IPS-20b (cell line): ENCODE measurements around the gene JPH2.

Source experiments
- H3K27ac ChIP-seq: one replicate; pipeline ENCODE4 v1.5.1; 2013; ENCODE audit warnings: low read length
- H3K27me3 ChIP-seq: 2 replicates; pipeline ENCODE4 v1.6.1; 2013; ENCODE audit warnings: mild to moderate bottlenecking, low read length, inconsistent platforms; ENCODE audit not compliant: insufficient read depth
- H3K36me3 ChIP-seq: 2 replicates; pipeline ENCODE4 v1.6.1; 2013; ENCODE audit warnings: low read depth, mild to moderate bottlenecking, inconsistent platforms, low read length, moderate library complexity; ENCODE audit not compliant: insufficient read depth
- H3K4me1 ChIP-seq: 2 replicates; pipeline ENCODE4 v1.6.1; 2013; ENCODE audit warnings: mild to moderate bottlenecking, control low read depth, inconsistent platforms, low read length, moderate library complexity; ENCODE audit not compliant: insufficient read depth
- H3K4me3 ChIP-seq: 2 replicates; pipeline ENCODE4 v1.5.1; 2013; ENCODE audit warnings: mild to moderate bottlenecking, low read length, inconsistent platforms
- H3K9ac ChIP-seq: 2 replicates; pipeline ENCODE4 v1.6.1; 2013; ENCODE audit warnings: low read depth, mild to moderate bottlenecking, inconsistent platforms, low read length, moderate library complexity
- H3K9me3 ChIP-seq: 2 replicates; pipeline ENCODE4 v1.6.1; 2013; ENCODE audit warnings: mild to moderate bottlenecking, low read depth, low read length, inconsistent platforms; ENCODE audit not compliant: insufficient read depth

JPH2 gene

GRCh38 chr20:44171775-44172571, 15.0 kb downstream of the JPH2 start:
- H3K27ac ChIP-seq, result no peak overlapping the region
- H3K9me3 ChIP-seq, result no peaks in the 10 kb centered on the region
- no peaks in the 10 kb centered on the region for H3K36me3 ChIP-seq
- no peak overlapping the region for H3K4me3 ChIP-seq
- H3K9ac ChIP-seq, result no peak overlapping the region
- no peaks in the 10 kb centered on the region for H3K4me1 ChIP-seq
- no peaks in the 10 kb centered on the region for H3K27me3 ChIP-seq

GRCh38 chr20:44170816-44171410, 16.1 kb downstream of the JPH2 start:
- no peak overlapping the region for H3K4me3 ChIP-seq

GRCh38 chr20:44167736-44168135, 19.3 kb downstream of the JPH2 start:
- Histone ChIP-seq H3K27ac (no peak overlapping the region), H3K36me3 (no peaks in the 10 kb centered on the region), H3K9me3 (no peaks in the 10 kb centered on the region), H3K4me1 (no peaks in the 10 kb centered on the region), H3K4me3 (no peak overlapping the region), H3K9ac (no peak overlapping the region), H3K27me3 (no peaks in the 10 kb centered on the region)

More at GRCh38 chr20:44170816-44171410, 16.1 kb downstream of the JPH2 start:
- Histone ChIP-seq H3K27ac (no peak overlapping the region), H3K4me1 (no peaks in the 10 kb centered on the region), H3K36me3 (no peaks in the 10 kb centered on the region), H3K27me3 (no peaks in the 10 kb centered on the region), H3K9ac (no peak overlapping the region), H3K9me3 (no peaks in the 10 kb centered on the region)

- Histone ChIP-seq H3K4me3 (no peak overlapping the region), H3K9ac (no peak overlapping the region), H3K9me3 (no peaks in the 10 kb centered on the region), H3K27ac (no peak overlapping the region), H3K4me1 (no peaks in the 10 kb centered on the region), H3K36me3 (no peaks in the 10 kb centered on the region), H3K27me3 (no peaks in the 10 kb centered on the region)
Observed at GRCh38 chr20:44166477-44166876, 20.5 kb downstream of the JPH2 start.

GRCh38 chr20:44166008-44166407, 21.0 kb downstream of the JPH2 start:
- Histone ChIP-seq H3K9ac (no peak overlapping the region), H3K27ac (no peak overlapping the region), H3K4me1 (no peaks in the 10 kb centered on the region)

GRCh38 chr20:44160133-44160532, 26.9 kb downstream of the JPH2 start:
- H3K9ac ChIP-seq, result no peak overlapping the region
- H3K36me3 ChIP-seq, result no peaks in the 10 kb centered on the region
- H3K4me1 ChIP-seq, result no peaks in the 10 kb centered on the region
- H3K4me3 ChIP-seq, result no peak overlapping the region
- no peaks in the 10 kb centered on the region for H3K9me3 ChIP-seq
- no peak overlapping the region for H3K27ac ChIP-seq
- no peaks in the 10 kb centered on the region for H3K27me3 ChIP-seq

More at GRCh38 chr20:44166008-44166407, 21.0 kb downstream of the JPH2 start:
- Histone ChIP-seq H3K27me3 (no peaks in the 10 kb centered on the region), H3K9me3 (no peaks in the 10 kb centered on the region), H3K4me3 (no peak overlapping the region), H3K36me3 (no peaks in the 10 kb centered on the region)

- Histone ChIP-seq H3K9ac (no peak overlapping the region), H3K9me3 (no peaks in the 10 kb centered on the region), H3K36me3 (no peaks in the 10 kb centered on the region), H3K27ac (no peak overlapping the region), H3K4me1 (no peaks in the 10 kb centered on the region), H3K27me3 (no peaks in the 10 kb centered on the region), H3K4me3 (no peak overlapping the region)
Observed at GRCh38 chr20:44159711-44160110, 27.3 kb downstream of the JPH2 start.

GRCh38 chr20:44159125-44159524, 27.9 kb downstream of the JPH2 start:
- Histone ChIP-seq H3K27me3 (no peaks in the 10 kb centered on the region), H3K27ac (no peak overlapping the region), H3K4me1 (no peaks in the 10 kb centered on the region), H3K4me3 (no peak overlapping the region), H3K36me3 (no peaks in the 10 kb centered on the region), H3K9ac (no peak overlapping the region), H3K9me3 (no peaks in the 10 kb centered on the region)

GRCh38 chr20:44157061-44157460, 29.9 kb downstream of the JPH2 start:
- Histone ChIP-seq H3K36me3 (no peaks in the 10 kb centered on the region), H3K27ac (no peak overlapping the region), H3K9ac (no peak overlapping the region), H3K27me3 (no peaks in the 10 kb centered on the region), H3K9me3 (no peaks in the 10 kb centered on the region), H3K4me3 (no peak overlapping the region), H3K4me1 (no peaks in the 10 kb centered on the region)

GRCh38 chr20:44154521-44155001, 32.4 kb downstream of the JPH2 start:
- Histone ChIP-seq H3K36me3 (no peaks in the 10 kb centered on the region), H3K9ac (no peak overlapping the region), H3K4me1 (no peaks in the 10 kb centered on the region; the same call in 1 of the 2 replicates), H3K27ac (no peak overlapping the region), H3K9me3 (no peaks in the 10 kb centered on the region), H3K4me3 (no peak overlapping the region), H3K27me3 (no peaks in the 10 kb centered on the region)

GRCh38 chr20:44153636-44154043, 33.3 kb downstream of the JPH2 start:
- H3K36me3 ChIP-seq, result no peaks in the 10 kb centered on the region
- H3K4me1 ChIP-seq, result no peaks in the 10 kb centered on the region; the same call in 1 of the 2 replicates
- H3K27ac ChIP-seq, result no peak overlapping the region
- no peaks in the 10 kb centered on the region for H3K9me3 ChIP-seq
- H3K9ac ChIP-seq, result no peak overlapping the region
- H3K27me3 ChIP-seq, result no peaks in the 10 kb centered on the region
- H3K4me3 ChIP-seq, result no peak overlapping the region
